Measurements from ENCODE around the gene THTPA. TPM values are rescaled to one million over a fixed set of nuclear protein-coding genes. Genes with fewer than 3 reads are reported as not detected.

Gene THTPA
- total and polyA plus RNA-seq, 9 of the 15 experiments (the other 6 are each of a cell fraction or from before 2014, with no cell fraction given): 2.4 to 8.7 (median 5.2) TPM

GRCh38 chr14:23521785-23522640 lies 34.1 kb upstream of the THTPA start:
- ATAC-seq (no peak), DNase-seq (ENCODE audit: extremely low read depth in 1 of 4, low spot score in 3 of 4) (no peak), FAIRE-seq (no peak)
- no TSS peak for BruUV-seq (replicated peaks)
- H3K36me3 ChIP-seq (ENCODE audit: control insufficient read depth, insufficient read depth, low read length): no peaks in the 10 kb centered on the region
- in situ Hi-C loops (cut with MboI) (no loop called here), intact Hi-C loops (cut with micrococcal nuclease) (no loop called here)
- no peak for TF ChIP-seq SRSF1 (IDR thresholded peaks at IDR 0.05; ENCODE audit: low read depth, low read length)
- TF ChIP-seq, protein P1, sequence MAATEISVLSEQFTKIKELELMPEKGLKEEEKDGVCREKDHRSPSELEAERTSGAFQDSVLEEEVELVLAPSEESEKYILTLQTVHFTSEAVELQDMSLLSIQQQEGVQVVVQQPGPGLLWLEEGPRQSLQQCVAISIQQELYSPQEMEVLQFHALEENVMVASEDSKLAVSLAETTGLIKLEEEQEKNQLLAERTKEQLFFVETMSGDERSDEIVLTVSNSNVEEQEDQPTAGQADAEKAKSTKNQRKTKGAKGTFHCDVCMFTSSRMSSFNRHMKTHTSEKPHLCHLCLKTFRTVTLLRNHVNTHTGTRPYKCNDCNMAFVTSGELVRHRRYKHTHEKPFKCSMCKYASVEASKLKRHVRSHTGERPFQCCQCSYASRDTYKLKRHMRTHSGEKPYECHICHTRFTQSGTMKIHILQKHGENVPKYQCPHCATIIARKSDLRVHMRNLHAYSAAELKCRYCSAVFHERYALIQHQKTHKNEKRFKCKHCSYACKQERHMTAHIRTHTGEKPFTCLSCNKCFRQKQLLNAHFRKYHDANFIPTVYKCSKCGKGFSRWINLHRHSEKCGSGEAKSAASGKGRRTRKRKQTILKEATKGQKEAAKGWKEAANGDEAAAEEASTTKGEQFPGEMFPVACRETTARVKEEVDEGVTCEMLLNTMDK (IDR thresholded peaks at IDR 0.05; ENCODE audit: borderline replicate concordance, insufficient read depth, low read depth, low read length, poor library complexity, severe bottlenecking): no peak
- TF ChIP-seq, protein P2, sequence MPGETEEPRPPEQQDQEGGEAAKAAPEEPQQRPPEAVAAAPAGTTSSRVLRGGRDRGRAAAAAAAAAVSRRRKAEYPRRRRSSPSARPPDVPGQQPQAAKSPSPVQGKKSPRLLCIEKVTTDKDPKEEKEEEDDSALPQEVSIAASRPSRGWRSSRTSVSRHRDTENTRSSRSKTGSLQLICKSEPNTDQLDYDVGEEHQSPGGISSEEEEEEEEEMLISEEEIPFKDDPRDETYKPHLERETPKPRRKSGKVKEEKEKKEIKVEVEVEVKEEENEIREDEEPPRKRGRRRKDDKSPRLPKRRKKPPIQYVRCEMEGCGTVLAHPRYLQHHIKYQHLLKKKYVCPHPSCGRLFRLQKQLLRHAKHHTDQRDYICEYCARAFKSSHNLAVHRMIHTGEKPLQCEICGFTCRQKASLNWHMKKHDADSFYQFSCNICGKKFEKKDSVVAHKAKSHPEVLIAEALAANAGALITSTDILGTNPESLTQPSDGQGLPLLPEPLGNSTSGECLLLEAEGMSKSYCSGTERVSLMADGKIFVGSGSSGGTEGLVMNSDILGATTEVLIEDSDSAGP (CRISPR knock-in tag; IDR thresholded peaks at IDR 0.05): no peak
- TF ChIP-seq ZFPM2 (CRISPR knock-in tag; IDR thresholded peaks at IDR 0.05): no peak
- TF ChIP-seq SETDB1 (IDR thresholded peaks at IDR 0.05; ENCODE audit: low read length): no peak
- TF ChIP-seq NBN (IDR thresholded peaks at IDR 0.05; ENCODE audit: low read depth): no peak
- no peak for TF ChIP-seq CREB3 (tag; conservative IDR thresholded peaks at IDR 0.05; ENCODE audit: low read depth)
- TF ChIP-seq CBFB (CRISPR knock-in tag; IDR thresholded peaks at IDR 0.05): no peak
- TF ChIP-seq ZNF41 (CRISPR knock-in tag; conservative IDR thresholded peaks at IDR 0.05): no peak
- no peak for TF ChIP-seq SAP30 (IDR thresholded peaks at IDR 0.05; ENCODE audit: borderline replicate concordance, insufficient read depth, low read depth, low read length, poor library complexity, severe bottlenecking)
- no peak for TF ChIP-seq KLF1 (tag; IDR thresholded peaks at IDR 0.05)
- TF ChIP-seq CAMTA2 (CRISPR knock-in tag; conservative IDR thresholded peaks at IDR 0.05): no peak
- H3K9me3 ChIP-seq (replicated peaks; ENCODE audit: control insufficient read depth, insufficient read depth, low read depth, low read length): no peaks in the 10 kb centered on the region
- H3K4me1 ChIP-seq (replicated peaks in 1 of 2; ENCODE audit: control insufficient read depth in 2 of 2, insufficient read depth in 2 of 2, low read length in 2 of 2): peaks cover 0 to 6% of the 10 kb centered on the region in 2 experiments; a peak in 2 of 5 replicates
- WGBS (ENCODE audit: insufficient coverage, low coverage, missing lambda C conversion rate): 10% methylated on average over 15 of the region's 20 CpGs
- H3K9ac ChIP-seq (ENCODE audit: insufficient read depth in 1 of 2, low read depth in 2 of 2, low read length in 2 of 2): no peak overlapping the region
- no peaks in the 10 kb centered on the region for H3K79me2 ChIP-seq (ENCODE audit: control insufficient read depth, insufficient read depth, low read length)
- POLR2A ChIA-PET: interaction anchor here (0.6 to 0.9 kb wide), 2 partner anchors 8 to 75 kb away, joined by 3 to 4 read pairs; no protein-coding TSS in a partner anchor
- H3K27me3 ChIP-seq (ENCODE audit: control insufficient read depth in 2 of 2, insufficient read depth in 2 of 2, low read length in 2 of 2): peaks cover 2 to 54% of the 10 kb centered on the region in 2 experiments; a peak in 3 of 5 replicates
- no peak overlapping the region for H3K27ac ChIP-seq (ENCODE audit: extremely low read depth, low read depth, low read length)
- no peaks in the 10 kb centered on the region for H3K9me1 ChIP-seq (ENCODE audit: control insufficient read depth, insufficient read depth, low read length)
- H2AFZ ChIP-seq (ENCODE audit: low read depth, low read length): no peak overlapping the region
- H4K20me1 ChIP-seq (replicated peaks; ENCODE audit: control insufficient read depth, insufficient read depth, low read length): no peaks in the 10 kb centered on the region
- CTCF ChIA-PET (ENCODE audit: low intra/inter-chr PET ratio): no interaction called here
- no peak overlapping the region for H3K4me2 ChIP-seq (ENCODE audit: insufficient read depth, low read length)
- no peak overlapping the region for H3K4me3 ChIP-seq
